ENCODE data around the gene SERPINE2. TPM values are rescaled to one million over a fixed set of nuclear protein-coding genes. Genes with fewer than 3 reads are reported as not detected.

SERPINE2 gene
- total RNA-seq, 1 experiment from 2014 or later = 231 TPM

GRCh38 chr2:223971731-223972130 lies 67.4 kb downstream of the SERPINE2 start:
- H3K4me1 Mint-ChIP-seq (ENCODE audit: insufficient read depth, unreplicated experiment) = no peaks in the 10 kb centered on the region
- ChIA-PET POLR2A (no interaction called here), CTCF (interaction anchor here (0.7 to 7.3 kb wide), 13 partner anchors 9 to 675 kb away, joined by 3 to 126 read pairs (median 7); no protein-coding TSS in a partner anchor)
- H3K36me3 Mint-ChIP-seq (ENCODE audit: insufficient read depth, unreplicated experiment) = peaks cover 40% of the 10 kb centered on the region
- TF ChIP-seq CTCF (IDR thresholded peaks at IDR 0.05; ENCODE audit: unreplicated experiment) = no peak
- intact Hi-C loops (cut with micrococcal nuclease) = loop anchor here (2.0 kb wide), 1 partner anchor 67 kb away; the partner anchor contains the start of gene SERPINE2
- no peaks in the 10 kb centered on the region for H3K9me3 Mint-ChIP-seq (ENCODE audit: unreplicated experiment)
- no peaks in the 10 kb centered on the region for H3K27me3 Mint-ChIP-seq (ENCODE audit: insufficient read depth, unreplicated experiment)
- BruUV-seq (replicated peaks) = no TSS peak
- no peak for DNase-seq (ENCODE audit: unreplicated experiment)
- no peak overlapping the region for H3K27ac Mint-ChIP-seq (ENCODE audit: low read depth, unreplicated experiment)
- no peak overlapping the region for H3K4me3 Mint-ChIP-seq (ENCODE audit: unreplicated experiment)

GRCh38 chr2:223970343-223971128 lies 68.5 kb downstream of the SERPINE2 start:
- H3K9me3 Mint-ChIP-seq (ENCODE audit: unreplicated experiment) = no peaks in the 10 kb centered on the region
- H3K27ac Mint-ChIP-seq (ENCODE audit: low read depth, unreplicated experiment) = no peak overlapping the region
- ChIA-PET POLR2A (interaction anchor here (0.7 to 3.9 kb wide), 5 partner anchors 9 to 317 kb away, joined by 3 to 20 read pairs (median 7); partner anchors contain the start of gene MRPL44), CTCF (interaction anchor here (0.5 to 7.3 kb wide), 48 partner anchors 9 to 1450 kb away, joined by 3 to 126 read pairs (median 4); partner anchors contain the start of gene MRPL44)
- no peaks in the 10 kb centered on the region for H3K4me1 Mint-ChIP-seq (ENCODE audit: insufficient read depth, unreplicated experiment)
- peak; percentile 66 for DNase-seq (ENCODE audit: unreplicated experiment)
- intact Hi-C loops (cut with micrococcal nuclease) = loop anchor here (1.0 to 2.0 kb wide), 3 partner anchors 68 to 399 kb away; partner anchors contain the start of gene SERPINE2
- H3K27me3 Mint-ChIP-seq (ENCODE audit: insufficient read depth, unreplicated experiment) = no peaks in the 10 kb centered on the region
- TF ChIP-seq CTCF (IDR thresholded peaks at IDR 0.05; ENCODE audit: unreplicated experiment) = peak; percentile 75
- no peak overlapping the region for H3K4me3 Mint-ChIP-seq (ENCODE audit: unreplicated experiment)
- no TSS peak for BruUV-seq (replicated peaks)
- H3K36me3 Mint-ChIP-seq (ENCODE audit: insufficient read depth, unreplicated experiment) = peaks cover 44% of the 10 kb centered on the region

- no peaks in the 10 kb centered on the region for H3K4me1 Mint-ChIP-seq (ENCODE audit: insufficient read depth, unreplicated experiment)
- POLR2A ChIA-PET = interaction anchor here (0.7 to 3.9 kb wide), 5 partner anchors 9 to 317 kb away, joined by 3 to 20 read pairs (median 7); partner anchors contain the start of gene MRPL44
- intact Hi-C loops (cut with micrococcal nuclease) = loop anchor here (1.0 to 10.0 kb wide), 4 partner anchors 69 to 685 kb away; partner anchors contain the start of gene SERPINE2
- no peaks in the 10 kb centered on the region for H3K9me3 Mint-ChIP-seq (ENCODE audit: unreplicated experiment)
- no peak overlapping the region for H3K27ac Mint-ChIP-seq (ENCODE audit: low read depth, unreplicated experiment)
- no peak for DNase-seq (ENCODE audit: unreplicated experiment)
- BruUV-seq (replicated peaks) = no TSS peak
- H3K36me3 Mint-ChIP-seq (ENCODE audit: insufficient read depth, unreplicated experiment) = peaks cover 44% of the 10 kb centered on the region
- TF ChIP-seq CTCF (IDR thresholded peaks at IDR 0.05; ENCODE audit: unreplicated experiment) = no peak
- H3K4me3 Mint-ChIP-seq (ENCODE audit: unreplicated experiment) = no peak overlapping the region
- CTCF ChIA-PET = interaction anchor here (0.5 to 7.3 kb wide), 40 partner anchors 8 to 806 kb away, joined by 3 to 126 read pairs (median 4); partner anchors contain the start of gene MRPL44
- H3K27me3 Mint-ChIP-seq (ENCODE audit: insufficient read depth, unreplicated experiment) = no peaks in the 10 kb centered on the region
Observed at GRCh38 chr2:223969856-223970255, 69.2 kb downstream of the SERPINE2 start.

- no peak for TF ChIP-seq CTCF (IDR thresholded peaks at IDR 0.05; ENCODE audit: unreplicated experiment)
- ChIA-PET POLR2A (interaction anchor here (1.6 to 3.9 kb wide), 3 partner anchors 8 to 315 kb away, joined by 6 to 20 read pairs (median 8); partner anchors contain the start of gene MRPL44), CTCF (interaction anchor here (0.6 to 7.3 kb wide), 22 partner anchors 8 to 735 kb away, joined by 3 to 126 read pairs (median 4); partner anchors contain the start of gene MRPL44)
- no peaks in the 10 kb centered on the region for H3K27me3 Mint-ChIP-seq (ENCODE audit: insufficient read depth, unreplicated experiment)
- H3K4me1 Mint-ChIP-seq (ENCODE audit: insufficient read depth, unreplicated experiment) = no peaks in the 10 kb centered on the region
- H3K4me3 Mint-ChIP-seq (ENCODE audit: unreplicated experiment) = no peak overlapping the region
- peaks cover 44% of the 10 kb centered on the region for H3K36me3 Mint-ChIP-seq (ENCODE audit: insufficient read depth, unreplicated experiment)
- no TSS peak for BruUV-seq (replicated peaks)
- H3K9me3 Mint-ChIP-seq (ENCODE audit: unreplicated experiment) = no peaks in the 10 kb centered on the region
- DNase-seq (ENCODE audit: unreplicated experiment) = no peak
- intact Hi-C loops (cut with micrococcal nuclease) = loop anchor here (10.0 kb wide), 1 partner anchor 685 kb away; no protein-coding TSS in a partner anchor
- H3K27ac Mint-ChIP-seq (ENCODE audit: low read depth, unreplicated experiment) = no peak overlapping the region
Observed at GRCh38 chr2:223969315-223969714, 69.8 kb downstream of the SERPINE2 start.
